GM12873 (cell line): ENCODE measurements around the gene ME2.

Experiments used
- TF ChIP-seq, protein P1 (sequence below): IDR thresholded peaks from 2 replicates; pipeline ENCODE4 v1.5.1; 2012; ENCODE audit warnings: low read depth, mild to moderate bottlenecking, moderate library complexity, low read length, control low read depth; ENCODE audit not compliant: insufficient read depth; ENCODE audit errors: missing control alignments

ME2 gene

DNA sequence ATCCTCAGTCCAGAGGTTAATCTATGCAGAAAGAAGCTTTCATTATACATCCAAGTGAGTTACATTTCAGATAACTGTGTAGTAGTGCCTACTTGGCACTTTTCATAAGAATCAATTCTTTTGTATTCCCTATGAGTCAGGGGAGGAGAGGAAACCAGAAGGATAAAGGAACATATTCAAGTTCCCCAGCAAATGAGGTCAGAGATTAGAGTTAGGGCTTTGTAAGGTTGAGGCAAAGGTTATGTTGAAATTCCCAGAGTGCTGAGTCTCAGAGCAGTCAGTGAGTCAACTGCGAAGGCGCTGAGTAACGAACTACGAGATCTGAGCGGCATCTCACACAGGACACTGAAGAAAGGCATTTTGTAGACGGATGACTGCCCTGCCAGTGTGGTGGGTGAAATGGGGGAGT lies 25.1 kb upstream of the ME2 start:
- TF ChIP-seq, protein P1, sequence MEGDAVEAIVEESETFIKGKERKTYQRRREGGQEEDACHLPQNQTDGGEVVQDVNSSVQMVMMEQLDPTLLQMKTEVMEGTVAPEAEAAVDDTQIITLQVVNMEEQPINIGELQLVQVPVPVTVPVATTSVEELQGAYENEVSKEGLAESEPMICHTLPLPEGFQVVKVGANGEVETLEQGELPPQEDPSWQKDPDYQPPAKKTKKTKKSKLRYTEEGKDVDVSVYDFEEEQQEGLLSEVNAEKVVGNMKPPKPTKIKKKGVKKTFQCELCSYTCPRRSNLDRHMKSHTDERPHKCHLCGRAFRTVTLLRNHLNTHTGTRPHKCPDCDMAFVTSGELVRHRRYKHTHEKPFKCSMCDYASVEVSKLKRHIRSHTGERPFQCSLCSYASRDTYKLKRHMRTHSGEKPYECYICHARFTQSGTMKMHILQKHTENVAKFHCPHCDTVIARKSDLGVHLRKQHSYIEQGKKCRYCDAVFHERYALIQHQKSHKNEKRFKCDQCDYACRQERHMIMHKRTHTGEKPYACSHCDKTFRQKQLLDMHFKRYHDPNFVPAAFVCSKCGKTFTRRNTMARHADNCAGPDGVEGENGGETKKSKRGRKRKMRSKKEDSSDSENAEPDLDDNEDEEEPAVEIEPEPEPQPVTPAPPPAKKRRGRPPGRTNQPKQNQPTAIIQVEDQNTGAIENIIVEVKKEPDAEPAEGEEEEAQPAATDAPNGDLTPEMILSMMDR, result no peak

DNA sequence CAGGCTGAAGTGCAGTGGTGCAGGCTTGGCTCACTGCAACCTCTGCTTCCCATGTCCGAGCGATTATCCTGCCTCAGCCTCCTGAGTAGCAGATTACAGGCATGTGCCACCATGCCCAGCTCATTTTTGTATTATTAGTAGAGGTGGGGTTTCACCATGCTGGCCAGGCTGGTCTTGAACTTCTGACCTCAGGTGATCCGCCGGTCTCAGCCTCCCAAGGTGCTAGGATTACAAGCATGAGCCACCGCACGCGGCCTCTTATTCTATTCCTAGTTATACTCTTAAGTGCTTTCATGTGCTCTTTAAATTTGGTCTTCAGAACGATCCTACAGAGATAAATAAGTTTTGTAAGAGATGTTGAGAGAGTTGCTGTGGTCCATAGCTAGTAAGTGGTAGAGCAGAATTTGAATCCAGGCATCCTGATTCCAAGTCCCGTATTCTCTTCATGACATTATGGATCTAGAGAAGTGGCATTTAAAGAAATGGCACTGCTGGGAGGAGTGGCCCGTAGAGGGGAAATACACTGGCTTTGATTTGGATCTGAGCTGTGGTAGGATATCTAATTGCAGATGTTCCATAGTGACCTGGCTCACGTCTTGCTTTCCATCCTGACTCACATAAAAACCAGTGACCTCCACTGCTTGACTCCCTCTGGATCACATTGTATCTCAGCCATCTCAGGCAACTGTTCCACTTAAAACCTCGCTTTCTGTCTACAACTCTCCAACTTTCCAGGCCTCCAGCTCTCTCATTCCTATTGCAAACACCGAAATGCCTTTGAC lies 22.8 kb upstream of the ME2 start:
- TF ChIP-seq, protein P1, result no peak

DNA sequence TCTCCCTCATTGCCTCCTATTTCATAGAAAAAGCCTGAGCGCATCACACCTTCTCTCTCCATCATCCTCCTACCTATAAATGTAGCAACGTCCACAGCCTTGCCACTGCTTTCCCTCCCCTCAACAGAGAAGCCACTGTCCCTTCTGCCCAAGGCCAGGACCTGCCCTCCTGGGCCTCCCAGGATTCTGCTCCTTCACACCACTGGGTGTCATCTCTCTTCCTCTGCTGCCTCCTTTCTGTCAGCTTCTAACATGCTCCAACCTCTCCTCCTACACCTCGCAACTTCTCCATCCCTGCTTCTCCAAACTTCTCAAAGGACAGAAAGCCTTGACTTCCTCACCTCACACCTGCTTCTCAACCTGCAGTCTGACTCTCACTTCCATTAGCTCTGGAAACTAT lies 21.2 kb upstream of the ME2 start:
- TF ChIP-seq, protein P1, result no peak

DNA sequence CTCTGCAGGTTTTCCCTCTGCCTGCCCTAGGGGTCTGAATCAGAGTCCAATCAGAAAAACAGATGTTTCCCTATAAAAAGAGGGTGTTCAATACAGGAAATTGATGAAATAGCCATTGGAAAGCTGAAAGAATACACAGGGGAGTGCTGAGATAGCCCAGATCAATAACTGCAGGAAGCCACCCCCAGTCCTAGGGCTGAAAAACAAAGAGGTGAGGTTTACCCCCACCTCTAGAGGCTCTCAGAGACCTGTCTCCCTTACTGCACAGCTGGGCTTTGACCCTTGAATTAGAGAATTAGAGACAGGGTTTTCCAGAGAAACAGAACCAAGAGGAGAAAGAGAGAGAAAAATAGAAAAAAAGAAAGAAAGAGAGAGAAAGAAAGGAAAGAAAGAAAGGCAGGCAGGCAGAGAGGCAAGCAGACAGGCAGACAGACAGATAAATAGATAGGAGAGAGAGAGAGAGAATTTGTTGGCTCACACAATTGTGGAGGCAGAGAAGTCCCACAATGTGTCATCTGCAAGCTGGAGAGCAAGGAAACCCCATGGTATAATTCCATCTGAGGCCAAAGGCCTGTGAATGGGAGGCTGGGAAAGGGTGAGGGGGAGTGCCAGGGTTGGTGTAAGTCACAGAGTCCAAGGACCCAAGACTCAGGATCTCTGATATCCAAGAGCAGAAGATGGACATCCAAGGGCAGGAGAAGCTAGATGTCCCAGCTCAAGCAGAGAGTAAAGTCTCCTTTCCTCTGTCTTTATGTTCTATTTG lies 18.9 kb upstream of the ME2 start:
- TF ChIP-seq, protein P1, result no peak

DNA sequence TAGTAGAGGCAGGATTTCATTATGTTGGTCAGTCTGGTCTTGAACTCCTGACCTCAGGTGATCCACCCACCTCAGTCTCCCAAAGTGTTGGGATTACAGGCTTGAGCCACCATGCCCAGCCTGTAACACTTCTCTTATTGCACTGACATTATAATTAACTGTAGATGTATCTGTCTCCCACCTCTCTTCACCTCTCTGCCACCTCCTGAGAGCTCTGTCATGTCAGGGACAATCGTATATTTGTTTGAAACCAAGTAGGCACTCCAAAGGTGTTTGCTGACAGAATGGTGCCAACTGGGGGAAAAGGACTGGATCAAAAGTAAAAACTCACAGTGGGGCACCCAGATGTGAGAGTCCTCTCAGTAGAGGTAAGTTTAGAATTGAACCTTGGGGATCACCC lies 17.3 kb upstream of the ME2 start:
- TF ChIP-seq, protein P1, result no peak

DNA sequence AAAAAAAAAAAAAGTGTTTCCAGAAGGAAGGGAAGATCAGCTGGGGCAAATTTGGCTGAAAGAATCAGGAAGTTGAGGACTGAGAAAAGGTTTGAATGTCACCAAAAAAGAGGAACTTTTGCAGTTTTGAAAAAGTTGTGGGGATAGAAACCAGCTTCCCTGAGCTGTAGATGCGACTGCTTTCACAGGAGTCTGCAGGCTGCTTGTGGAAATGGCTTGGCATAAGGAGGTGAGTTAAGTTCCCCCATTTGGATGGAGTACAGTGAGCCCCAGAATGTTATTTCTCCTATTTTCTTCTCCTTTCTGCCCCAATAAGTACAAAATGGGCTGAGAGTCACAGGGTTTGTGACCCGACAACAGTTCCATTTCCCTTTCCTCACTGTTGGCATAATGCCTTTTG lies 16.5 kb upstream of the ME2 start:
- TF ChIP-seq, protein P1, result no peak

DNA sequence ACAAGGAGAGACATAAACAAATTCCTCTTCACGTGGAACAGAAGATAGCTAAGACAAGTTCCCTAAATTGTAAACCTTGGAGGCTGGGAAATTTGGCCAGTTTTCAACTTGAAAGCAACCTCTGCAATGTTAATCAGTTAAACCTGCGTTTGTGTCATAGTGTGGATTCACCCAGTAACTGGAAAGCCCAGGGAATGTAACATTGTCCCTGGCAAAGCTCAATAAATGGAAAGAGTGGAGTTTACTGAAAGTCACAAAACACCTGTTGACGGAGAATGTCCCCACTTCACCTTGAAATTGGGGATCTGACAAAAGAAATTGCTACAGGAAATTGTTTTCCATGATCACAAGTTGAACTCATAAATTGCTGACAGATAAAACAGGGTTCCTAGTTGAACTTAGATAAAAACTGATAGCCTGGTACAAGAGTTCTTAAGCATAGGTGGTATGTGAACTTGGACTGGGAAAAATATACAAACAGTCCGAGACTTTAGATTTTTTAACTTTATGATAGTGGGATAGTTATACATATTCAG lies 15.0 kb upstream of the ME2 start:
- TF ChIP-seq, protein P1, result no peak
